WTC11 (cell line): ENCODE measurements around the gene DNAH17. TPM values are rescaled to one million over a fixed set of nuclear protein-coding genes. Genes with fewer than 3 reads are reported as not detected.

Experiments
- ATAC-seq: fragments of 200-7000 bp; cut with Tn5 transposase; 2 replicates; pipeline ENCODE4 v1.10.0; 2021; ENCODE audit warnings: mild to moderate bottlenecking, moderate library complexity
- CTCF ChIA-PET: fragments of 300-600 bp; sonication (Branson Sonifier 250); formaldehyde crosslinking; loops from one replicate; lab custom pipeline; 2021; ENCODE audit warnings: antibody characterized with exemption; lab: Charles Lee
- POLR2A ChIA-PET: fragments of 350-600 bp; sonication (Branson Sonifier 250); formaldehyde crosslinking; loops from one replicate; lab custom pipeline; 2021; ENCODE audit warnings: antibody characterized with exemption; lab: Charles Lee
- DNase-seq: peaks from one replicate; pipeline ENCODE4 v3.0.0; 2021; ENCODE audit warnings: low spot score
- H3K27ac Mint-ChIP-seq: 2 replicates; pipeline ENCODE4 v1.8.0; 2021; ENCODE audit warnings: mixed read lengths
- H3K27me3 Mint-ChIP-seq: 2 replicates; pipeline ENCODE4 v1.8.0; 2021; ENCODE audit warnings: low read depth, mild to moderate bottlenecking, moderate library complexity, mixed read lengths
- H3K36me3 Mint-ChIP-seq: 2 replicates; pipeline ENCODE4 v1.8.0; 2021; ENCODE audit warnings: mixed read lengths
- H3K4me1 Mint-ChIP-seq: 2 replicates; pipeline ENCODE4 v1.8.0; 2022; ENCODE audit warnings: mixed read lengths
- H3K4me3 Mint-ChIP-seq: 2 replicates; pipeline ENCODE4 v1.8.0; 2021; ENCODE audit warnings: mild to moderate bottlenecking, moderate library complexity, mixed read lengths
- H3K9me3 Mint-ChIP-seq: 2 replicates; pipeline ENCODE4 v1.8.0; 2021; ENCODE audit warnings: mixed read lengths
- ATF1 ChIP-seq: sonication (generic); formaldehyde crosslinking; IDR thresholded peaks from 2 replicates; pipeline ENCODE4 v1.8.1; 2023; ENCODE audit warnings: mild to moderate bottlenecking, moderate library complexity, missing genetic modification reagents
- ESRRA ChIP-seq: sonication (generic); formaldehyde crosslinking; IDR thresholded peaks from 2 replicates; pipeline ENCODE4 v1.8.1; 2022; ENCODE audit warnings: mild to moderate bottlenecking, missing genetic modification reagents, borderline replicate concordance
- FOXK1 ChIP-seq: sonication (generic); formaldehyde crosslinking; IDR thresholded peaks from 2 replicates; pipeline ENCODE4 v1.8.0; 2022; ENCODE audit warnings: mild to moderate bottlenecking, moderate library complexity, missing genetic modification reagents
- GTF2I ChIP-seq: fragments of 250-450 bp; sonication (Bioruptor Pico); conservative IDR thresholded peaks from 2 replicates; pipeline ENCODE4 v1.4.0; 2021; ENCODE audit warnings: mild to moderate bottlenecking
- NR3C1 ChIP-seq: sonication (generic); formaldehyde crosslinking; conservative IDR thresholded peaks from 2 replicates; pipeline ENCODE4 v1.8.1; 2023; ENCODE audit warnings: low read depth, mild to moderate bottlenecking, missing genetic modification reagents
- ZNF232 ChIP-seq: sonication (generic); formaldehyde crosslinking; IDR thresholded peaks from 2 replicates; pipeline ENCODE4 v1.8.0; 2022; ENCODE audit warnings: mild to moderate bottlenecking, missing genetic modification reagents
- ZNF263 ChIP-seq: sonication (generic); formaldehyde crosslinking; IDR thresholded peaks from 2 replicates; pipeline ENCODE4 v1.8.1; 2022; ENCODE audit warnings: low read depth, mild to moderate bottlenecking, moderate library complexity, missing genetic modification reagents
- total RNA-seq: library from RNA; stranded (reverse); gene quantifications from 3 replicates; pipeline ENCODE4 v1.2.3, GENCODE V29; 2021
- TF ChIP-seq, protein P1 (sequence below): sonication (generic); formaldehyde crosslinking; IDR thresholded peaks from 2 replicates; pipeline ENCODE4 v1.8.1; 2022; ENCODE audit warnings: low read depth, missing genetic modification reagents, borderline replicate concordance
- TF ChIP-seq, protein P2 (sequence below): sonication (generic); formaldehyde crosslinking; IDR thresholded peaks from 2 replicates; pipeline ENCODE4 v1.8.1; 2023; ENCODE audit warnings: mild to moderate bottlenecking, missing genetic modification reagents, borderline replicate concordance
- TF ChIP-seq, protein P3 (sequence below): fragments of 250-450 bp; sonication (Bioruptor Pico); IDR thresholded peaks from 2 replicates; pipeline ENCODE4 v2.1.2; 2022; ENCODE audit warnings: mild to moderate bottlenecking, moderate library complexity
- TF ChIP-seq, protein P4 (sequence below): sonication (generic); formaldehyde crosslinking; IDR thresholded peaks from 2 replicates; pipeline ENCODE4 v1.8.0; 2023; ENCODE audit warnings: missing genetic modification reagents, mild to moderate bottlenecking, borderline replicate concordance
- TF ChIP-seq, protein P5 (sequence below): sonication (generic); formaldehyde crosslinking; IDR thresholded peaks from 2 replicates; pipeline ENCODE4 v1.8.1; 2023; ENCODE audit warnings: mild to moderate bottlenecking, moderate library complexity, missing genetic modification reagents
- TF ChIP-seq, protein P6 (sequence below): sonication (generic); formaldehyde crosslinking; IDR thresholded peaks from 2 replicates; pipeline ENCODE4 v1.8.1; 2023; ENCODE audit warnings: mild to moderate bottlenecking, missing genetic modification reagents
- TF ChIP-seq, protein P7 (sequence below): sonication (generic); formaldehyde crosslinking; IDR thresholded peaks from 2 replicates; pipeline ENCODE4 v1.8.1; 2023; ENCODE audit warnings: mild to moderate bottlenecking, missing genetic modification reagents, moderate library complexity

Gene DNAH17
- total RNA-seq, 1 experiment from 2014 or later, result 0.87 TPM

DNA sequence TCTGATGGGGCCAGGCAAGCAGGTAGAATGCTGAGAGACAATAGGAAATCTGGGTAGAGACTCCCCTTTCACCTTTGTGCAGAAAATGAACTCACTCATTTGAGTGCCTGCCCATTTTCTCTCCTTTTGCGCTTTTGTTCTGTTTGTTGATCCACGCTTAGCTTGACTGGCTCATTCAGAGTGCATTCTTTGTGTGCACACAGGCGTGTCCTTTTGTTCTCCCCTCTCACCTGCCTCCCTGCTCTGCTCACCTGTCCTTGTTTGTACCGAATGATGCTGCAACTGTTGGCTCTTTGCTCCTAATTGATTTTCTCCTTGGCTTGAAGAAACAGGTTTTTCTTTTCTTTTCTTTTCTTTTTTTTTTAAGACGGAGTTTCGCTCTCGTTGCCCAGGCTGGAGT, 183.0 kb downstream of the DNAH17 start (continued):
- TF ChIP-seq, protein P1, sequence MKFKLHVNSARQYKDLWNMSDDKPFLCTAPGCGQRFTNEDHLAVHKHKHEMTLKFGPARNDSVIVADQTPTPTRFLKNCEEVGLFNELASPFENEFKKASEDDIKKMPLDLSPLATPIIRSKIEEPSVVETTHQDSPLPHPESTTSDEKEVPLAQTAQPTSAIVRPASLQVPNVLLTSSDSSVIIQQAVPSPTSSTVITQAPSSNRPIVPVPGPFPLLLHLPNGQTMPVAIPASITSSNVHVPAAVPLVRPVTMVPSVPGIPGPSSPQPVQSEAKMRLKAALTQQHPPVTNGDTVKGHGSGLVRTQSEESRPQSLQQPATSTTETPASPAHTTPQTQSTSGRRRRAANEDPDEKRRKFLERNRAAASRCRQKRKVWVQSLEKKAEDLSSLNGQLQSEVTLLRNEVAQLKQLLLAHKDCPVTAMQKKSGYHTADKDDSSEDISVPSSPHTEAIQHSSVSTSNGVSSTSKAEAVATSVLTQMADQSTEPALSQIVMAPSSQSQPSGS (CRISPR knock-in tag), result no peak
- TF ChIP-seq ESRRA (CRISPR knock-in tag) (no peak), GTF2I (CRISPR knock-in tag) (no peak), ZNF263 (CRISPR knock-in tag) (no peak)
- TF ChIP-seq, protein P2, sequence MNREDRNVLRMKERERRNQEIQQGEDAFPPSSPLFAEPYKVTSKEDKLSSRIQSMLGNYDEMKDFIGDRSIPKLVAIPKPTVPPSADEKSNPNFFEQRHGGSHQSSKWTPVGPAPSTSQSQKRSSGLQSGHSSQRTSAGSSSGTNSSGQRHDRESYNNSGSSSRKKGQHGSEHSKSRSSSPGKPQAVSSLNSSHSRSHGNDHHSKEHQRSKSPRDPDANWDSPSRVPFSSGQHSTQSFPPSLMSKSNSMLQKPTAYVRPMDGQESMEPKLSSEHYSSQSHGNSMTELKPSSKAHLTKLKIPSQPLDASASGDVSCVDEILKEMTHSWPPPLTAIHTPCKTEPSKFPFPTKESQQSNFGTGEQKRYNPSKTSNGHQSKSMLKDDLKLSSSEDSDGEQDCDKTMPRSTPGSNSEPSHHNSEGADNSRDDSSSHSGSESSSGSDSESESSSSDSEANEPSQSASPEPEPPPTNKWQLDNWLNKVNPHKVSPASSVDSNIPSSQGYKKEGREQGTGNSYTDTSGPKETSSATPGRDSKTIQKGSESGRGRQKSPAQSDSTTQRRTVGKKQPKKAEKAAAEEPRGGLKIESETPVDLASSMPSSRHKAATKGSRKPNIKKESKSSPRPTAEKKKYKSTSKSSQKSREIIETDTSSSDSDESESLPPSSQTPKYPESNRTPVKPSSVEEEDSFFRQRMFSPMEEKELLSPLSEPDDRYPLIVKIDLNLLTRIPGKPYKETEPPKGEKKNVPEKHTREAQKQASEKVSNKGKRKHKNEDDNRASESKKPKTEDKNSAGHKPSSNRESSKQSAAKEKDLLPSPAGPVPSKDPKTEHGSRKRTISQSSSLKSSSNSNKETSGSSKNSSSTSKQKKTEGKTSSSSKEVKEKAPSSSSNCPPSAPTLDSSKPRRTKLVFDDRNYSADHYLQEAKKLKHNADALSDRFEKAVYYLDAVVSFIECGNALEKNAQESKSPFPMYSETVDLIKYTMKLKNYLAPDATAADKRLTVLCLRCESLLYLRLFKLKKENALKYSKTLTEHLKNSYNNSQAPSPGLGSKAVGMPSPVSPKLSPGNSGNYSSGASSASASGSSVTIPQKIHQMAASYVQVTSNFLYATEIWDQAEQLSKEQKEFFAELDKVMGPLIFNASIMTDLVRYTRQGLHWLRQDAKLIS (CRISPR knock-in tag), result no peak
- TF ChIP-seq, protein P3, sequence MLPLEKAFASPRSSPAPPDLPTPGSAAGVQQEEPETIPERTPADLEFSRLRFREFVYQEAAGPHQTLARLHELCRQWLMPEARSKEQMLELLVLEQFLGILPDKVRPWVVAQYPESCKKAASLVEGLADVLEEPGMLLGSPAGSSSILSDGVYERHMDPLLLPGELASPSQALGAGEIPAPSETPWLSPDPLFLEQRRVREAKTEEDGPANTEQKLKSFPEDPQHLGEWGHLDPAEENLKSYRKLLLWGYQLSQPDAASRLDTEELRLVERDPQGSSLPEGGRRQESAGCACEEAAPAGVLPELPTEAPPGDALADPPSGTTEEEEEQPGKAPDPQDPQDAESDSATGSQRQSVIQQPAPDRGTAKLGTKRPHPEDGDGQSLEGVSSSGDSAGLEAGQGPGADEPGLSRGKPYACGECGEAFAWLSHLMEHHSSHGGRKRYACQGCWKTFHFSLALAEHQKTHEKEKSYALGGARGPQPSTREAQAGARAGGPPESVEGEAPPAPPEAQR, result no peak
- TF ChIP-seq, protein P4, sequence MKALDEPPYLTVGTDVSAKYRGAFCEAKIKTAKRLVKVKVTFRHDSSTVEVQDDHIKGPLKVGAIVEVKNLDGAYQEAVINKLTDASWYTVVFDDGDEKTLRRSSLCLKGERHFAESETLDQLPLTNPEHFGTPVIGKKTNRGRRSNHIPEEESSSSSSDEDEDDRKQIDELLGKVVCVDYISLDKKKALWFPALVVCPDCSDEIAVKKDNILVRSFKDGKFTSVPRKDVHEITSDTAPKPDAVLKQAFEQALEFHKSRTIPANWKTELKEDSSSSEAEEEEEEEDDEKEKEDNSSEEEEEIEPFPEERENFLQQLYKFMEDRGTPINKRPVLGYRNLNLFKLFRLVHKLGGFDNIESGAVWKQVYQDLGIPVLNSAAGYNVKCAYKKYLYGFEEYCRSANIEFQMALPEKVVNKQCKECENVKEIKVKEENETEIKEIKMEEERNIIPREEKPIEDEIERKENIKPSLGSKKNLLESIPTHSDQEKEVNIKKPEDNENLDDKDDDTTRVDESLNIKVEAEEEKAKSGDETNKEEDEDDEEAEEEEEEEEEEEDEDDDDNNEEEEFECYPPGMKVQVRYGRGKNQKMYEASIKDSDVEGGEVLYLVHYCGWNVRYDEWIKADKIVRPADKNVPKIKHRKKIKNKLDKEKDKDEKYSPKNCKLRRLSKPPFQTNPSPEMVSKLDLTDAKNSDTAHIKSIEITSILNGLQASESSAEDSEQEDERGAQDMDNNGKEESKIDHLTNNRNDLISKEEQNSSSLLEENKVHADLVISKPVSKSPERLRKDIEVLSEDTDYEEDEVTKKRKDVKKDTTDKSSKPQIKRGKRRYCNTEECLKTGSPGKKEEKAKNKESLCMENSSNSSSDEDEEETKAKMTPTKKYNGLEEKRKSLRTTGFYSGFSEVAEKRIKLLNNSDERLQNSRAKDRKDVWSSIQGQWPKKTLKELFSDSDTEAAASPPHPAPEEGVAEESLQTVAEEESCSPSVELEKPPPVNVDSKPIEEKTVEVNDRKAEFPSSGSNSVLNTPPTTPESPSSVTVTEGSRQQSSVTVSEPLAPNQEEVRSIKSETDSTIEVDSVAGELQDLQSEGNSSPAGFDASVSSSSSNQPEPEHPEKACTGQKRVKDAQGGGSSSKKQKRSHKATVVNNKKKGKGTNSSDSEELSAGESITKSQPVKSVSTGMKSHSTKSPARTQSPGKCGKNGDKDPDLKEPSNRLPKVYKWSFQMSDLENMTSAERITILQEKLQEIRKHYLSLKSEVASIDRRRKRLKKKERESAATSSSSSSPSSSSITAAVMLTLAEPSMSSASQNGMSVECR (CRISPR knock-in tag), result no peak

DNA sequence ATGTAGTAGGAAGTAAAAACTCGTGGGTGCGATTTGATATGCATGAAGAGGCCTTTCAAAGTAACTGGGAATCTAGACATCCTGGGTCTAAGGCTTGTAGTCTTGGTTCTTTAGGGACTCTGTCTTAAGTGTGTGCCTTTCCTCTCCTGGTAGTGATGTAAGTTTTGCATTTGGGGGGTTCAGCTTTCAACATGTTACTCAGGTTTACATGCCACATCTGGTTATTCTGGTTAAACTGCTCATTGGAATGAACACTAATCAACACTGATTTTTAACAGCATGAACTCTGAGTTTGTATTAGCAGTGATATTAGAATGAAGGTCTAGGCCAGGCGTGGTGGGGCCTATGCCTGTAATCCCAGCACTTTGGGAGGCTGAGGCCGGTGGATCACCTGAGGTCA, 183.6 kb downstream of the DNAH17 start:
- ATAC-seq (no peak), DNase-seq (no peak)
- peaks cover 41% of the 10 kb centered on the region for H3K36me3 Mint-ChIP-seq
- H3K9me3 Mint-ChIP-seq, result no peaks in the 10 kb centered on the region
- ChIA-PET POLR2A (interaction anchor here (0.7 kb wide), 1 partner anchor 174 kb away, joined by 3 read pairs; no protein-coding TSS in a partner anchor), CTCF (interaction anchor here (1.0 kb wide), 1 partner anchor 10 kb away, joined by 3 read pairs; no protein-coding TSS in a partner anchor)
- H3K27me3 Mint-ChIP-seq, result no peaks in the 10 kb centered on the region
- H3K4me3 Mint-ChIP-seq, result no peak overlapping the region
- peaks cover 23% of the 10 kb centered on the region for H3K4me1 Mint-ChIP-seq
- peak overlapping the region; percentile 69 for H3K27ac Mint-ChIP-seq
- TF ChIP-seq, protein P5, sequence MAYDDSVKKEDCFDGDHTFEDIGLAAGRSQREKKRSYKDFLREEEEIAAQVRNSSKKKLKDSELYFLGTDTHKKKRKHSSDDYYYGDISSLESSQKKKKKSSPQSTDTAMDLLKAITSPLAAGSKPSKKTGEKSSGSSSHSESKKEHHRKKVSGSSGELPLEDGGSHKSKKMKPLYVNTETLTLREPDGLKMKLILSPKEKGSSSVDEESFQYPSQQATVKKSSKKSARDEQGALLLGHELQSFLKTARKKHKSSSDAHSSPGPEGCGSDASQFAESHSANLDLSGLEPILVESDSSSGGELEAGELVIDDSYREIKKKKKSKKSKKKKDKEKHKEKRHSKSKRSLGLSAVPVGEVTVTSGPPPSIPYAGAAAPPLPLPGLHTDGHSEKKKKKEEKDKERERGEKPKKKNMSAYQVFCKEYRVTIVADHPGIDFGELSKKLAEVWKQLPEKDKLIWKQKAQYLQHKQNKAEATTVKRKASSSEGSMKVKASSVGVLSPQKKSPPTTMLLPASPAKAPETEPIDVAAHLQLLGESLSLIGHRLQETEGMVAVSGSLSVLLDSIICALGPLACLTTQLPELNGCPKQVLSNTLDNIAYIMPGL (CRISPR knock-in tag), result no peak
- TF ChIP-seq, protein P6, sequence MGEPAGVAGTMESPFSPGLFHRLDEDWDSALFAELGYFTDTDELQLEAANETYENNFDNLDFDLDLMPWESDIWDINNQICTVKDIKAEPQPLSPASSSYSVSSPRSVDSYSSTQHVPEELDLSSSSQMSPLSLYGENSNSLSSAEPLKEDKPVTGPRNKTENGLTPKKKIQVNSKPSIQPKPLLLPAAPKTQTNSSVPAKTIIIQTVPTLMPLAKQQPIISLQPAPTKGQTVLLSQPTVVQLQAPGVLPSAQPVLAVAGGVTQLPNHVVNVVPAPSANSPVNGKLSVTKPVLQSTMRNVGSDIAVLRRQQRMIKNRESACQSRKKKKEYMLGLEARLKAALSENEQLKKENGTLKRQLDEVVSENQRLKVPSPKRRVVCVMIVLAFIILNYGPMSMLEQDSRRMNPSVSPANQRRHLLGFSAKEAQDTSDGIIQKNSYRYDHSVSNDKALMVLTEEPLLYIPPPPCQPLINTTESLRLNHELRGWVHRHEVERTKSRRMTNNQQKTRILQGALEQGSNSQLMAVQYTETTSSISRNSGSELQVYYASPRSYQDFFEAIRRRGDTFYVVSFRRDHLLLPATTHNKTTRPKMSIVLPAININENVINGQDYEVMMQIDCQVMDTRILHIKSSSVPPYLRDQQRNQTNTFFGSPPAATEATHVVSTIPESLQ, result no peak
- no peak for TF ChIP-seq ATF1
- no peak for TF ChIP-seq FOXK1 (CRISPR knock-in tag)
- TF ChIP-seq, protein P7, sequence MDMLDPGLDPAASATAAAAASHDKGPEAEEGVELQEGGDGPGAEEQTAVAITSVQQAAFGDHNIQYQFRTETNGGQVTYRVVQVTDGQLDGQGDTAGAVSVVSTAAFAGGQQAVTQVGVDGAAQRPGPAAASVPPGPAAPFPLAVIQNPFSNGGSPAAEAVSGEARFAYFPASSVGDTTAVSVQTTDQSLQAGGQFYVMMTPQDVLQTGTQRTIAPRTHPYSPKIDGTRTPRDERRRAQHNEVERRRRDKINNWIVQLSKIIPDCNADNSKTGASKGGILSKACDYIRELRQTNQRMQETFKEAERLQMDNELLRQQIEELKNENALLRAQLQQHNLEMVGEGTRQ, result no peak
- no peak for TF ChIP-seq NR3C1 (CRISPR knock-in tag)
- TF ChIP-seq ZNF232 (CRISPR knock-in tag), result no peak
- TF ChIP-seq, protein P4 (CRISPR knock-in tag), result no peak
